RWPE2 (cell line): ENCODE results near the gene DUSP5.

Experiments
- ATAC-seq: fragments of 200-7000 bp; cut with Tn5 transposase; 3 replicates; pipeline ENCODE4 v1.9.1; 2021; ENCODE audit warnings: low read depth
- DNase-seq: peaks from one replicate; pipeline ENCODE4 v3.0.0-alpha.2; 2020; ENCODE audit warnings: low spot score
- H3K27ac ChIP-seq: fragments of 450-650 bp; 2 replicates; pipeline ENCODE4 v1.5.1; 2017; ENCODE audit warnings: mild to moderate bottlenecking; ENCODE audit not compliant: poor library complexity, severe bottlenecking
- H3K27me3 ChIP-seq: fragments of 250-450 bp; sonication (Bioruptor Pico); 2 replicates; pipeline ENCODE4 v1.5.1; 2021; ENCODE audit warnings: mild to moderate bottlenecking, moderate library complexity; ENCODE audit not compliant: insufficient read depth, poor library complexity, severe bottlenecking
- H3K36me3 ChIP-seq: fragments of 250-450 bp; sonication (Bioruptor Pico); 2 replicates; pipeline ENCODE4 v1.5.1; 2020; ENCODE audit warnings: low read depth, mild to moderate bottlenecking, moderate library complexity
- H3K4me1 ChIP-seq: fragments of 250-450 bp; sonication (Bioruptor Pico); 2 replicates; pipeline ENCODE4 v1.5.1; 2021; ENCODE audit warnings: mild to moderate bottlenecking, moderate library complexity; ENCODE audit not compliant: insufficient read depth, poor library complexity, severe bottlenecking
- H3K4me3 ChIP-seq: fragments of 250-450 bp; sonication (Bioruptor Pico); 2 replicates; pipeline ENCODE4 v1.5.1; 2021; ENCODE audit warnings: mild to moderate bottlenecking, moderate library complexity; ENCODE audit not compliant: severe bottlenecking
- H3K9me3 ChIP-seq: fragments of 250-450 bp; sonication (Bioruptor Pico); 2 replicates; pipeline ENCODE4 v1.5.1; 2021; ENCODE audit warnings: mild to moderate bottlenecking, moderate library complexity; ENCODE audit not compliant: severe bottlenecking
- CTCF ChIP-seq: fragments of 450-650 bp; IDR thresholded peaks from one replicate; pipeline ENCODE4 v1.5.1; 2017; ENCODE audit warnings: mild to moderate bottlenecking, moderate library complexity; ENCODE audit not compliant: poor library complexity, severe bottlenecking

Gene DUSP5

GRCh38 chr10:110495731-110496552, 1.8 kb upstream of the DUSP5 start:
- Histone ChIP-seq H3K4me3 (peak overlapping the region; percentile 73), H3K27me3 (no peaks in the 10 kb centered on the region), H3K9me3 (no peaks in the 10 kb centered on the region), H3K27ac (peak overlapping the region; percentile 92), H3K4me1 (peaks cover 45% of the 10 kb centered on the region), H3K36me3 (peaks cover 21% of the 10 kb centered on the region)
- no peak for TF ChIP-seq CTCF
- peak; percentile 82 for DNase-seq
- ATAC-seq = peak; percentile 42

- Histone ChIP-seq H3K27ac (peak overlapping the region; percentile 92), H3K27me3 (no peaks in the 10 kb centered on the region)
- peak; percentile 80 for DNase-seq
Observed at GRCh38 chr10:110496553-110497437, 912 bp upstream of the DUSP5 start.

GRCh38 chr10:110498087-110498981, 627 bp downstream of the DUSP5 start:
- Histone ChIP-seq H3K9me3 (no peaks in the 10 kb centered on the region), H3K27me3 (no peaks in the 10 kb centered on the region), H3K27ac (peak overlapping the region; percentile 92), H3K4me3 (peak overlapping the region; percentile 73), H3K36me3 (peaks cover 39% of the 10 kb centered on the region), H3K4me1 (peaks cover 43% of the 10 kb centered on the region)
- TF ChIP-seq CTCF = peak; percentile 26
- no peak for DNase-seq
- no peak for ATAC-seq

More at GRCh38 chr10:110496553-110497437, 912 bp upstream of the DUSP5 start:
- peak overlapping the region; percentile 73 for H3K4me3 ChIP-seq
- peaks cover 41% of the 10 kb centered on the region for H3K4me1 ChIP-seq
- H3K9me3 ChIP-seq = no peaks in the 10 kb centered on the region
- no peak for ATAC-seq
- peaks cover 24% of the 10 kb centered on the region for H3K36me3 ChIP-seq
- no peak for TF ChIP-seq CTCF

GRCh38 chr10:110498982-110499795, 1.5 kb downstream of the DUSP5 start:
- peak; percentile 28 for ATAC-seq
- peak; percentile 64 for TF ChIP-seq CTCF
- Histone ChIP-seq H3K36me3 (peaks cover 48% of the 10 kb centered on the region), H3K27me3 (no peaks in the 10 kb centered on the region), H3K27ac (peak overlapping the region; percentile 92), H3K4me1 (peaks cover 34% of the 10 kb centered on the region), H3K9me3 (no peaks in the 10 kb centered on the region), H3K4me3 (peak overlapping the region; percentile 73)
- DNase-seq = no peak
